HG02970 (cell line): Measurements from ENCODE around the gene DRC7.

Experiments
- ATAC-seq: cut with Tn5 transposase; IDR thresholded peaks from one replicate; pipeline ENCODE4 v1.9.1; 2021; ENCODE audit warnings: mild to moderate bottlenecking, moderate library complexity, moderate number of reproducible peaks; ENCODE audit not compliant: unreplicated experiment, low FRiP score

The DRC7 gene

GRCh38 chr16:57747091-57747490, 52.5 kb downstream of the DRC7 start:
- no peak for ATAC-seq

- ATAC-seq: no peak
Measured at GRCh38 chr16:57747496-57747895, 52.9 kb downstream of the DRC7 start.

- no peak for ATAC-seq
Measured at GRCh38 chr16:57747996-57748395, 53.4 kb downstream of the DRC7 start.

GRCh38 chr16:57748596-57748995, 54.0 kb downstream of the DRC7 start:
- ATAC-seq: no peak

- no peak for ATAC-seq
Measured at GRCh38 chr16:57749101-57749692, 54.6 kb downstream of the DRC7 start.

- ATAC-seq: no peak
Measured at GRCh38 chr16:57749856-57750452, 55.3 kb downstream of the DRC7 start.

- ATAC-seq: no peak
Measured at GRCh38 chr16:57750796-57751538, 56.4 kb downstream of the DRC7 start.

GRCh38 chr16:57751539-57752202, 57.1 kb downstream of the DRC7 start:
- no peak for ATAC-seq

- no peak for ATAC-seq
Measured at GRCh38 chr16:57752203-57752580, 57.6 kb downstream of the DRC7 start.

- no peak for ATAC-seq
Measured at GRCh38 chr16:57752581-57753447, 58.2 kb downstream of the DRC7 start.

GRCh38 chr16:57753448-57754353, 59.1 kb downstream of the DRC7 start:
- ATAC-seq: no peak

- ATAC-seq: no peak
Measured at GRCh38 chr16:57754354-57755060, 59.9 kb downstream of the DRC7 start.

- ATAC-seq: no peak
Measured at GRCh38 chr16:57755061-57755684, 60.6 kb downstream of the DRC7 start.

- ATAC-seq: no peak
Measured at GRCh38 chr16:57755726-57756423, 61.3 kb downstream of the DRC7 start.

- no peak for ATAC-seq
Measured at GRCh38 chr16:57756424-57757325, 62.1 kb downstream of the DRC7 start.

- ATAC-seq: peak; percentile 63
Measured at GRCh38 chr16:57757326-57757786, 62.8 kb downstream of the DRC7 start.

- no peak for ATAC-seq
Measured at GRCh38 chr16:57757883-57758282, 63.3 kb downstream of the DRC7 start.
